ENCODE data around the gene NMBR.
A peak's percentile ranks its signal among the peaks of the same experiment; 100 is the strongest.
"Not testable (repeated sequence)": the region's sequence is repeated elsewhere in the genome, so short reads cannot be mapped to it uniquely, and the experiment has no call there.

NMBR gene

DNA sequence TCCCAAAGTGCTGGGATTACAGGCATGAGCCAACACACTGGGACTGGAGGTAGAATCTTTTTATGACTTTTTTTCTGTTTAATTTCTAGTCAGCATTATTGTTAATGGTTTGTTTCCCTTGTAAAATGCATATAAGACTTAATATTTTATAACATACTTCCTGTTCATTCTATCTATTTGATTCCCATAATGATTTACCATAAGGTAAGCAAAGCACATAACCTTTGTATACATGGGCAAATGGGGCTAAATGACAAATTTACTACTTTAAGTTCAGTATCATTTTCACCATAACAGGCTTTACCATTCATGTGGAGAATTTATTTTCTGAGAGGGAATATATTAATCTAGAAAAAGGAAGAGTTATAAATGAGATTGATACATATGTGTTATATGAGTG lies 24.4 kb upstream of the NMBR start:
- Mint-ChIP-seq H3K36me3 (ENCODE audit: low read depth) (peaks cover 89% of the 10 kb centered on the region), H3K27ac (no peak overlapping the region), H3K9me3 (peaks cover 7% of the 10 kb centered on the region), H3K4me1 (ENCODE audit: low read depth) (no peaks in the 10 kb centered on the region), H3K4me3 (no peak overlapping the region), H3K27me3 (no peaks in the 10 kb centered on the region)
- DNase-seq = no peak

DNA sequence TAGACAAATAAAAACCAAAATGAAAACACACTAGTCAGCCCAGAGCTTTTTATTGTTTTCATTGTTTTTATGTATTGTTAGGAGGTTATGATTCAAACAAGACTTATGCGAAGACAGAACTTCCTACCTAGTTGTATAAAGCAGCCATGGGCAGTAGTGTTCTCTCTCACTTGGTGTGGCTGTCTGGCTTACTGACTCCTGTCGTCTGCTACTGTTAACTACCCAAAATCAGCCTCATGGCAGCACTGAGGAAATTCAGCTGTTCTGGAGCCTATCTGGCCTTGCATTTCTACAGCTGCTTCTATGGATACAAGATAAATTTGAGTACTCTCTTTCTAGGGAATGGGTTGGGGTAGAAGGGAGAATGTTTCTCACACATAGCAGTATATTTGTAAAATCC lies 20.6 kb upstream of the NMBR start:
- H3K9me3 Mint-ChIP-seq = no peaks in the 10 kb centered on the region
- DNase-seq = no peak
- H3K27me3 Mint-ChIP-seq = no peaks in the 10 kb centered on the region
- peak overlapping the region; percentile 64 for H3K27ac Mint-ChIP-seq
- H3K36me3 Mint-ChIP-seq (ENCODE audit: low read depth) = peaks cover 59% of the 10 kb centered on the region
- H3K4me3 Mint-ChIP-seq = no peak overlapping the region
- peaks cover 14% of the 10 kb centered on the region for H3K4me1 Mint-ChIP-seq (ENCODE audit: low read depth)

- H3K27ac Mint-ChIP-seq = no peak overlapping the region
- peaks cover 54% of the 10 kb centered on the region for H3K36me3 Mint-ChIP-seq (ENCODE audit: low read depth)
- no peak overlapping the region for H3K4me3 Mint-ChIP-seq
- H3K4me1 Mint-ChIP-seq (ENCODE audit: low read depth) = peaks cover 18% of the 10 kb centered on the region
- DNase-seq = no peak
- H3K27me3 Mint-ChIP-seq = no peaks in the 10 kb centered on the region
- H3K9me3 Mint-ChIP-seq = no peaks in the 10 kb centered on the region
Measured at GRCh38 chr6:142167071-142167470, 20.1 kb upstream of the NMBR start.

DNA sequence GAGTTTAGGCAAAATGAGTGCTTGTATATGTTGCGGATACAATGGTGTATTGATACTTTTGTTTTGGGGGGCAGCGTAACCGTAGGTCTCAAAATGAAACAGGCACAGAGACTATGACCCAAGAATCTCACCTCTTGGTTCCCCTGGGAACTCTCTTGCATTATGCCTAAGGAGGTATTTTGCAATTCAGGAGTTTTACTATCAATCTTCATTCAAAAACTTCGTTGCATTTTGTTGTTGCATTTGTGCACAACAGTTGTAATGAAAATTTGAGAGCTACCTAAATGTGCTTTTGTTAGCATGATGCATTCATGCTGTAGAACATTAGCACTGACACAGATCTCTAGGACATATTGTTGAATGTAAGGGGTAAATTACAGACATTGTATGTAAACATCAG lies 18.3 kb upstream of the NMBR start:
- Mint-ChIP-seq H3K27ac (peak overlapping the region; percentile 32), H3K9me3 (no peaks in the 10 kb centered on the region), H3K4me3 (no peak overlapping the region), H3K27me3 (no peaks in the 10 kb centered on the region), H3K36me3 (ENCODE audit: low read depth) (peaks cover 43% of the 10 kb centered on the region), H3K4me1 (ENCODE audit: low read depth) (peaks cover 28% of the 10 kb centered on the region)
- no peak for DNase-seq

- H3K36me3 Mint-ChIP-seq (ENCODE audit: low read depth) = peaks cover 31% of the 10 kb centered on the region
- no peak overlapping the region for H3K4me3 Mint-ChIP-seq
- H3K27ac Mint-ChIP-seq = no peak overlapping the region
- peaks cover 37% of the 10 kb centered on the region for H3K4me1 Mint-ChIP-seq (ENCODE audit: low read depth)
- H3K9me3 Mint-ChIP-seq = no peaks in the 10 kb centered on the region
- no peak for DNase-seq
- no peaks in the 10 kb centered on the region for H3K27me3 Mint-ChIP-seq
Measured at GRCh38 chr6:142162780-142163179, 15.9 kb upstream of the NMBR start.

DNA sequence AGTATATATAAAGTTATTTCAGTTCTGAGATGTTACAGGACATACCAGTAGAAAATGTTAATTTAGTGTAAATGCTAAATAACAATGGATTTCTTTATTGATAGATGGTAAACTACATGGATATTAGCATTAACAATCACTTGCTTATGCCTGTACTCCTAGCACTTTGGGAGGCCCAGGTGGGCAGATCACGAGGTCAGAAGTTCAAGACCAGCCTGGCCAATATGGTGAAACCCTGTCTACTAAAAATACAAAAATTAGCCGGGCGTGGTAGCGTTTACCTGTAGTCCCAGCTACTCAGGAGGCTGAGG lies 9.8 kb upstream of the NMBR start:
- Mint-ChIP-seq H3K4me1 (ENCODE audit: low read depth) (peaks cover 62% of the 10 kb centered on the region), H3K36me3 (ENCODE audit: low read depth) (peaks cover 21% of the 10 kb centered on the region)
- not testable (repeated sequence) for H3K9me3 Mint-ChIP-seq, DNase-seq, H3K4me3 Mint-ChIP-seq, H3K27me3 Mint-ChIP-seq, H3K27ac Mint-ChIP-seq

DNA sequence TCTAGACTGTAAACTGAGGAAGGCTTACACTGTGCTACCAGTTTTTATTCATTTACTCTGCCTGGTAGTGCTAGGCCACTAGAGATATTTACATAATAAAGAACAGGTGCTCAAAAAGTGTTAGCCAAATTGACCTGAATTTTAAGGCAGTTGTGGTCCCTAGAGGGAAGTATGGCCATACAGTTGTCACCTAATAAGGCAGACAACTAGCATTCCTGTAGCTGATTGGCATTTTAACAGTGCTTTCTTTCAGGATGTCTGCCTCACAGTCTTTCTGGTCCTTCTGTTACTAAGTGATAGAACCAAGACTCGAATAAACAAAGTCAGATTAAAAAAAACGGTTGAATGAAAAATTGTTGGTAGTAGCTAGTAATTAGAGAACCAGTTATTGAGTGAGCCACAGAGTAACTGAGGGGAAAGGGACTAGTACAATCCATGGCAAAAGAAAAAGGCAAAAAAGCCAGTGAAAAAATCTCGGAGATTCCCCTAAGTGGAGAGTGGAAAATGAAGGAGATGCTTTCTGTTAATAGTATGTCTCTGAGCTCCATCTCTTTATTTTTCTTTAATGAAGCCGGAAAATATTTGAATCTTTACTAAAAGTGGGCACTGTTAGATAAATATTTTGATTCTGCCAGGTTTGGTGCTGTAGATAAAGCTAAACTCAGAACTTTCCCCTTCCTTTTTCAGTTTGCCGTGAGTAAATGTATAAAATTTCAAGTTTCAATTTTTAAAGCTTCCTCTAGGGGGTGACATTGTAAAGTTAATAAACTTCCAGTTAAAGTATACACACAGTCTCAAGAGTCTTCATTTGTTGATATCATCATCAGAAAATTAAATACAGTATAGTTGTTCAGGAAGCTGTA lies 9.2 kb upstream of the NMBR start:
- H3K9me3 Mint-ChIP-seq = no peaks in the 10 kb centered on the region
- H3K27ac Mint-ChIP-seq = peak overlapping the region; percentile 45
- H3K27me3 Mint-ChIP-seq = no peaks in the 10 kb centered on the region
- DNase-seq = no peak
- no peak overlapping the region for H3K4me3 Mint-ChIP-seq
- peaks cover 64% of the 10 kb centered on the region for H3K4me1 Mint-ChIP-seq (ENCODE audit: low read depth)
- peaks cover 27% of the 10 kb centered on the region for H3K36me3 Mint-ChIP-seq (ENCODE audit: low read depth)

DNA sequence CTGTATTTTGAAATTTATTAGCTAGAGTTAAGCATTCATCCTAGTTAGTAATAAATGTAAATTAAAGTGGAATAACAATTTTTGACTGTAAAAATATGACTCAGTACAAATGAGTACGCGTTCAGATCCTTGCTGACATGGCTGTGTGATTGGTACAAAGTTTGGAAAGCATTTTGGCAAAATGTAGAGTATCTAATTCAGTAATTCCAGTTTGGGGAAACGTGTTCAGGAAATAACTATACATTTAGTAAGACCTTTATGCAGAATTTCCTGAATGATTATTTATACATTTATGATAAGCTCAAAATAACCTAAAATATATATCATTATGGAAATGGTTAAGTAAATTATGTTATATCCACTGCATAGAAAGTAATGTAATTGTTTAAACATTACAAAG lies 8.2 kb upstream of the NMBR start:
- H3K27ac Mint-ChIP-seq = no peak overlapping the region
- no peak for DNase-seq

GRCh38 chr6:142154336-142154735 lies 7.4 kb upstream of the NMBR start:
- Mint-ChIP-seq H3K9me3 (no peaks in the 10 kb centered on the region), H3K27me3 (no peaks in the 10 kb centered on the region), H3K4me3 (no peak overlapping the region), H3K4me1 (ENCODE audit: low read depth) (peaks cover 70% of the 10 kb centered on the region), H3K36me3 (ENCODE audit: low read depth) (peaks cover 35% of the 10 kb centered on the region), H3K27ac (no peak overlapping the region)
- DNase-seq = no peak

More for the DNA sequence above, 8.2 kb upstream of the NMBR start:
- Mint-ChIP-seq H3K9me3 (no peaks in the 10 kb centered on the region), H3K36me3 (ENCODE audit: low read depth) (peaks cover 33% of the 10 kb centered on the region), H3K4me1 (ENCODE audit: low read depth) (peaks cover 68% of the 10 kb centered on the region), H3K27me3 (no peaks in the 10 kb centered on the region), H3K4me3 (no peak overlapping the region)

GRCh38 chr6:142153196-142153595 lies 6.3 kb upstream of the NMBR start:
- H3K9me3 Mint-ChIP-seq = no peaks in the 10 kb centered on the region
- no peaks in the 10 kb centered on the region for H3K27me3 Mint-ChIP-seq
- H3K4me1 Mint-ChIP-seq (ENCODE audit: low read depth) = peaks cover 79% of the 10 kb centered on the region
- DNase-seq = no peak
- peak overlapping the region; percentile 28 for H3K27ac Mint-ChIP-seq
- peaks cover 42% of the 10 kb centered on the region for H3K36me3 Mint-ChIP-seq (ENCODE audit: low read depth)
- no peak overlapping the region for H3K4me3 Mint-ChIP-seq

GRCh38 chr6:142152746-142153145 lies 5.8 kb upstream of the NMBR start:
- Mint-ChIP-seq H3K27ac (peak overlapping the region; percentile 28), H3K9me3 (no peaks in the 10 kb centered on the region), H3K27me3 (no peaks in the 10 kb centered on the region), H3K4me1 (ENCODE audit: low read depth) (peaks cover 80% of the 10 kb centered on the region), H3K36me3 (ENCODE audit: low read depth) (peaks cover 45% of the 10 kb centered on the region), H3K4me3 (no peak overlapping the region)
- DNase-seq = no peak

DNA sequence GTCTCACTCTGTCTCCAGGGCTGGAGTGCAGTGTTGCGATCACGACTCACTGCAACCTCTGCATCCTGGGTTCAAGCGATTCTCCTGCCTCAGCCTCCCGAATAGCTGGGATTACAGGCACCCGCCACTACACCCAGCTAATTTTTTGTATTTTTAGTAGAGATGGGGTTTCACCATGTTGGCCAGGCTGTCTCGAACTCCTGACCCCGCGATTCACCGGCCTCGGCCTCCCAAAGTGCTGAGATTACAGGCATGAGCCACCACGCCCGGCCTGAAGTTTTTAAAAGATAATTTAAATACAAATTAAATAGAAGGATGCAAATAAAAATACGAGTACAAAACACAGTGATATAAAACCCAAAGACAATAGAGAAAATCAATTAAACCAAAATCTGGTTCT lies 5.4 kb downstream of the NMBR start:
- DNase-seq; H3K9me3 Mint-ChIP-seq; H3K4me3 Mint-ChIP-seq; H3K27ac Mint-ChIP-seq; H3K36me3 Mint-ChIP-seq (ENCODE audit: low read depth): not testable (repeated sequence)
- Mint-ChIP-seq H3K27me3 (peaks cover 17% of the 10 kb centered on the region), H3K4me1 (ENCODE audit: low read depth) (peaks cover 13% of the 10 kb centered on the region)

- no peak for DNase-seq
- Mint-ChIP-seq H3K27me3 (peaks cover 20% of the 10 kb centered on the region), H3K4me1 (ENCODE audit: low read depth) (no peaks in the 10 kb centered on the region), H3K36me3 (ENCODE audit: low read depth) (no peaks in the 10 kb centered on the region), H3K4me3 (no peak overlapping the region), H3K27ac (no peak overlapping the region), H3K9me3 (no peaks in the 10 kb centered on the region)
Measured at GRCh38 chr6:142138876-142139275, 8.0 kb downstream of the NMBR start.

- no peak within 1 kb of the TSS for H3K4me3 Mint-ChIP-seq
- H3K36me3 Mint-ChIP-seq (ENCODE audit: low read depth) = no peaks in the 10 kb centered on the region
- no peaks in the 10 kb centered on the region for H3K9me3 Mint-ChIP-seq
- no peak within 1 kb of the TSS for H3K27ac Mint-ChIP-seq
- peaks cover 38% of the 10 kb centered on the region for H3K27me3 Mint-ChIP-seq
- H3K4me1 Mint-ChIP-seq (ENCODE audit: low read depth) = no peaks in the 10 kb centered on the region
- no peak for DNase-seq
Measured at GRCh38 chr6:142132625-142133024, 14.3 kb downstream of the NMBR start, which contains the start of gene GJE1. Gene GJE1 (plus strand): TSS chr6:142132925. CDS start chr6:142133159, 234 bp downstream.

- Mint-ChIP-seq H3K36me3 (ENCODE audit: low read depth) (no peaks in the 10 kb centered on the region), H3K4me3 (no peak overlapping the region), H3K9me3 (no peaks in the 10 kb centered on the region), H3K27me3 (peaks cover 32% of the 10 kb centered on the region), H3K4me1 (ENCODE audit: low read depth) (no peaks in the 10 kb centered on the region), H3K27ac (no peak overlapping the region)
- DNase-seq = no peak
Measured at GRCh38 chr6:142130814-142131213, 16.1 kb downstream of the NMBR start.

Data from activated T-cell treated with anti-CD3 and anti-CD28 coated beads, Interleukin-2, amount 50 U/mL, for 24 hours (primary cell).